ENCODE results near the gene SYT7.

DNA sequence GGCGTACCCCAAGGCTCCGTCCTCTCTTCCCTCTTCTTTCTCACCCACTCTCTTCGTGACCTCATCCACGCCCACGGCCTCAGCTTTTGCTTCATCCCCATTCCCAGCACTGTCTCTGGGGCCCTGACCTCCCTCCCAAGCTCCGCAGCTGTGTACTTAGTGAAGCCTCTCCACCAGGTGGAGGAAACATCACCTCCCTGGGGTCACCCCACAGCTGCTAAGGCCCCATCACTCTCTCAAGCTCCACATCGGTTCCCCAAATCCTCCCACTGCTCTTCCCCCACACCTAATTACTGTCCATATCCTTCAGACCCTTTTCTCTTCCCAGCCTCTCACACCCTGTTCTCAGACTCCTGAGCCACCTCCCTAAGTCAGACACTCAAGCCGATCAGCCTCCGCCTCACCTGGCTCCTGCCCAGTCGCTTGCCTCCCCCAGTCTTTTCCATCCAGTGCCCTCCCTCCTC lies 7.9 kb upstream of the SYT7 start:
- TF ChIP-seq, protein P1, sequence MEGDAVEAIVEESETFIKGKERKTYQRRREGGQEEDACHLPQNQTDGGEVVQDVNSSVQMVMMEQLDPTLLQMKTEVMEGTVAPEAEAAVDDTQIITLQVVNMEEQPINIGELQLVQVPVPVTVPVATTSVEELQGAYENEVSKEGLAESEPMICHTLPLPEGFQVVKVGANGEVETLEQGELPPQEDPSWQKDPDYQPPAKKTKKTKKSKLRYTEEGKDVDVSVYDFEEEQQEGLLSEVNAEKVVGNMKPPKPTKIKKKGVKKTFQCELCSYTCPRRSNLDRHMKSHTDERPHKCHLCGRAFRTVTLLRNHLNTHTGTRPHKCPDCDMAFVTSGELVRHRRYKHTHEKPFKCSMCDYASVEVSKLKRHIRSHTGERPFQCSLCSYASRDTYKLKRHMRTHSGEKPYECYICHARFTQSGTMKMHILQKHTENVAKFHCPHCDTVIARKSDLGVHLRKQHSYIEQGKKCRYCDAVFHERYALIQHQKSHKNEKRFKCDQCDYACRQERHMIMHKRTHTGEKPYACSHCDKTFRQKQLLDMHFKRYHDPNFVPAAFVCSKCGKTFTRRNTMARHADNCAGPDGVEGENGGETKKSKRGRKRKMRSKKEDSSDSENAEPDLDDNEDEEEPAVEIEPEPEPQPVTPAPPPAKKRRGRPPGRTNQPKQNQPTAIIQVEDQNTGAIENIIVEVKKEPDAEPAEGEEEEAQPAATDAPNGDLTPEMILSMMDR (IDR thresholded peaks at IDR 0.05; ENCODE audit: borderline replicate concordance, extremely low read depth, low read length, poor library complexity, severe bottlenecking): no peak
- TF ChIP-seq EZH2 (IDR thresholded peaks at IDR 0.05; ENCODE audit: borderline replicate concordance, low read depth, low read length, severe bottlenecking): no peak

Measured in DND-41 (cell line).